Measurements from ENCODE around the gene MRRF. TPM values are rescaled to one million over a fixed set of nuclear protein-coding genes. Genes with fewer than 3 reads are reported as not detected.
"Not testable (repeated sequence)": the region's sequence is repeated elsewhere in the genome, so short reads cannot be mapped to it uniquely, and the experiment has no call there.

MRRF gene
- total RNA-seq, 4 donors from 2014 or later = 20.5 to 29.2 (median 28.5) TPM

DNA sequence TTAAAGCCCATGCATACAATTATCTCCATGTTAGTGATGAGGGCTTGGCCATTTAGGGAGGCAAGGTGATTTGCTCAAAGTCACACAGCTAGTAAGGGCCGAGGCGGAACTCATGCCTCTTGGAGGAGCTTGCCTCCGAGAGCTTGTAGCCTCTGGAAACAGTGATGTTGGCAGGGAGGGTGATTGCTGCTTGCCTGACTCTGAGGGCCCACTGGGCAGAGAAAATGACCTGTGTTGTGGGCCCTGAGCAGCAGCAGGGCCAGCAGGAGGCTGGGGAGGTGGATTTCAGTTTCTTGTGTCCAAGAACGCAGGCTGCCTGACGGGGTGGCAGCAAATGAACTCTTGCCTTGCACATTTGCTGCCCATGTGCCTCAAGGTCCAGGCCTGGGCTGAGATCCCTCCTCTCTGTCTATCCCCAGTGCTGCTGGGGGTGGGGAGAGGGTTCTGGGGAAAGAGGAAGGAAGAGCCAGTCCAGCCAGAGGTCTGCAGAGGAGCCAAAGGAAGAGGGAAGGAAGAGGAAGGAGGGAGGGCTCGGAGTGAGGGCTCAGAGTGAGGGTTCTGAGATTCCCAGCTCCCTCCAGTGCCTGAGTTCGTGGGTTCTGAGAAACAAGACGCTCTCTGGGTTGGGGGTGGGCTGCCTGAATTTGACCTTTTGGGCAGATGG, 90.0 kb downstream of the MRRF start:
- no peak overlapping the region for H3K4me3 ChIP-seq
- H3K4me1 ChIP-seq = peaks cover 0 to 5% (median 2%) of the 10 kb centered on the region in 4 donors
- DNase-seq (ENCODE audit: extremely low spot score) = no peak
- no peaks in the 10 kb centered on the region for H3K9me3 ChIP-seq
- WGBS = 85% methylated on average over 8 of the region's 8 CpGs
- no peaks in the 10 kb centered on the region for H3K36me3 ChIP-seq
- no peak overlapping the region for H3K27ac ChIP-seq (replicated peaks in 1 of 4)
- intact Hi-C loops (cut with DNase I) = no loop called here
- TF ChIP-seq EP300 (IDR thresholded peaks at IDR 0.05) = no peak
- TF ChIP-seq POLR2A (IDR thresholded peaks at IDR 0.05; ENCODE audit: low read depth) = no peak
- TF ChIP-seq, protein P1, sequence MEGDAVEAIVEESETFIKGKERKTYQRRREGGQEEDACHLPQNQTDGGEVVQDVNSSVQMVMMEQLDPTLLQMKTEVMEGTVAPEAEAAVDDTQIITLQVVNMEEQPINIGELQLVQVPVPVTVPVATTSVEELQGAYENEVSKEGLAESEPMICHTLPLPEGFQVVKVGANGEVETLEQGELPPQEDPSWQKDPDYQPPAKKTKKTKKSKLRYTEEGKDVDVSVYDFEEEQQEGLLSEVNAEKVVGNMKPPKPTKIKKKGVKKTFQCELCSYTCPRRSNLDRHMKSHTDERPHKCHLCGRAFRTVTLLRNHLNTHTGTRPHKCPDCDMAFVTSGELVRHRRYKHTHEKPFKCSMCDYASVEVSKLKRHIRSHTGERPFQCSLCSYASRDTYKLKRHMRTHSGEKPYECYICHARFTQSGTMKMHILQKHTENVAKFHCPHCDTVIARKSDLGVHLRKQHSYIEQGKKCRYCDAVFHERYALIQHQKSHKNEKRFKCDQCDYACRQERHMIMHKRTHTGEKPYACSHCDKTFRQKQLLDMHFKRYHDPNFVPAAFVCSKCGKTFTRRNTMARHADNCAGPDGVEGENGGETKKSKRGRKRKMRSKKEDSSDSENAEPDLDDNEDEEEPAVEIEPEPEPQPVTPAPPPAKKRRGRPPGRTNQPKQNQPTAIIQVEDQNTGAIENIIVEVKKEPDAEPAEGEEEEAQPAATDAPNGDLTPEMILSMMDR (IDR thresholded peaks at IDR 0.05) = no peak
- TF ChIP-seq POLR2AphosphoS5 (IDR thresholded peaks at IDR 0.05) = no peak
- H3K27me3 ChIP-seq = no peaks in the 10 kb centered on the region

DNA sequence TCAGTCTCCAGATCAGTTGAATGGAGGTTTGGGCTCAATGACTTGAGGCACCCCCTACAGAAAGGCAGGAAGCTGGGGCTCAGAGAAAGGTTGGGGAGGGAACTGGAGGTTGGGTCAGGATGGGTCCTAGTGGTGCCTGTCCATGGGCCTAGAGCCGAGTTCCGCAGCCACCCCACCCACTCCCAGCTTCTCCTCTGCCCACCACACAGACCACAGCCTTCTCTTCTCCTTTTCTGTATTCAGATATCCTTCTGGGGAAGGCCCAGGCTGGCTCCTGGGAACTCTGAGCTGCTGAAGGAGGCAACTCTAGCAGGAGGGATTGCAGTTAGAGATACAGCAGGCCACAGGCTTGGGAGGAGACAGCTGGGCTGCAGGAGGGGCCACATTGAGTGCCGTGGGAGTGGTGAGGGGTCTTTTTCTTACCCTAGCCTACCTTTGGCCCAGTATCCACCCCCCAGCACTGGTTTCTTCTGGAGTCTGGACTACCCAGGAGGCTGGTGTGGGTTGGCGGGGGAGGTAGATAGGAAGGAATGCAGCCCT, 90.7 kb downstream of the MRRF start:
- TF ChIP-seq EP300 (IDR thresholded peaks at IDR 0.05) (no peak), POLR2A (IDR thresholded peaks at IDR 0.05; ENCODE audit: low read depth) (no peak), POLR2AphosphoS5 (IDR thresholded peaks at IDR 0.05) (no peak)
- TF ChIP-seq, protein P1 (IDR thresholded peaks at IDR 0.05) = no peak
- H3K27me3 ChIP-seq = no peaks in the 10 kb centered on the region
- H3K27ac ChIP-seq (replicated peaks in 1 of 4) = no peak overlapping the region
- H3K36me3 ChIP-seq = no peaks in the 10 kb centered on the region
- H3K4me1 ChIP-seq = peaks cover 0 to 12% (median 6%) of the 10 kb centered on the region in 4 donors
- 84% methylated on average over 4 of the region's 4 CpGs for WGBS
- H3K4me3 ChIP-seq = no peak overlapping the region
- intact Hi-C loops (cut with DNase I) = no loop called here
- no peaks in the 10 kb centered on the region for H3K9me3 ChIP-seq
- DNase-seq (ENCODE audit: extremely low spot score) = no peak

DNA sequence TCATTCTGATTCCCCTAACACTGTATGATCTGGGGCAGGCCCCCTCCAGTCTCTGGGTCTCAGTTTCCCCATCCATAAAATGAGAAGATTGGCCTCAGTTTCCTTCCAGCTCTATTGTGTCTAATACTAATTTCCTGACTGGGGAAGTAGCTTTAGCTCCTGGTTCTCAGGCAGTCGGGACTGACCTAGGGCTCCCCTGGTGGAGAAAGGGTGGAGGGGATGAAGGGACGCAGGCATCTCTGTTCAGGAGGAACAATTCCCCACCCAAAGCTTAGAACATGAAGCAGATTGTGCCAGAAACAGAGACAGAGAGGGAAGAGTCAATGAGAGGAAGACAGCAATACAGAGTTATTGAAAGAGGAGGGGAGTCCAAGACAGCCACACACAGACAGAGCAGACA, 91.9 kb downstream of the MRRF start:
- no peak overlapping the region for H3K4me3 ChIP-seq
- H3K27ac ChIP-seq (replicated peaks in 1 of 4) = no peak overlapping the region
- peaks cover 0 to 22% (median 15%) of the 10 kb centered on the region in 4 donors for H3K4me1 ChIP-seq
- H3K27me3 ChIP-seq = no peaks in the 10 kb centered on the region
- WGBS = 53% methylated on average over 2 of the region's 2 CpGs
- no peaks in the 10 kb centered on the region for H3K9me3 ChIP-seq
- DNase-seq (ENCODE audit: extremely low spot score) = no peak
- no peaks in the 10 kb centered on the region for H3K36me3 ChIP-seq
- intact Hi-C loops (cut with DNase I) = no loop called here
- no peak for TF ChIP-seq POLR2A (IDR thresholded peaks at IDR 0.05; ENCODE audit: low read depth)
- TF ChIP-seq, protein P1 (IDR thresholded peaks at IDR 0.05) = peak in 1 of 3 experiments; percentile 13

DNA sequence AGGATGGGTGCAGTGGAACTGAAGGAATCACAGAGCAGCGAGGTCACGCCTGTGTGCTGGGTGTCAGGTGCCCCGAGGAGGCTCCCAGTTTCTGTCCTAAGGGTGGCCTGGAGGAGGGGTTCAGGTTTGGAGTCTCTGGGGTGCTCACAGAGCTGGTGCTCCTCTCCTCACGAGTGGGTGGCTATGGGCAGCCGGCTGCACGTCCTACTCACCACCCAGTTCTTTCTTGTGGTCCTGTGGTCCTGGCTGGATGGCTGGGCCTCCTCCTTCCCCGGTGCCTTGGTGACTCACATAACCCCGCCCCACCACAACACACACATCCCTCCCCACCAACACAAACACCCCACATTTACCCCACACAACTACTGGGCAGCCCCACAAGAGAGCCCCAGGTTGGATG, 96.2 kb downstream of the MRRF start:
- no peak for TF ChIP-seq POLR2AphosphoS5 (IDR thresholded peaks at IDR 0.05)
- TF ChIP-seq, protein P1 (IDR thresholded peaks at IDR 0.05) = no peak
- 58% methylated on average over 4 of the region's 8 CpGs for WGBS
- no peaks in the 10 kb centered on the region for H3K27me3 ChIP-seq
- intact Hi-C loops (cut with DNase I) = no loop called here
- no peaks in the 10 kb centered on the region for H3K36me3 ChIP-seq
- H3K27ac ChIP-seq (replicated peaks in 1 of 4) = peak overlapping the region; percentile 49 to 63 (median 56)
- DNase-seq (ENCODE audit: extremely low spot score) = no peak
- no peak overlapping the region for H3K4me3 ChIP-seq
- H3K9me3 ChIP-seq = no peaks in the 10 kb centered on the region
- H3K4me1 ChIP-seq = peaks cover 0 to 47% (median 38%) of the 10 kb centered on the region in 4 donors

DNA sequence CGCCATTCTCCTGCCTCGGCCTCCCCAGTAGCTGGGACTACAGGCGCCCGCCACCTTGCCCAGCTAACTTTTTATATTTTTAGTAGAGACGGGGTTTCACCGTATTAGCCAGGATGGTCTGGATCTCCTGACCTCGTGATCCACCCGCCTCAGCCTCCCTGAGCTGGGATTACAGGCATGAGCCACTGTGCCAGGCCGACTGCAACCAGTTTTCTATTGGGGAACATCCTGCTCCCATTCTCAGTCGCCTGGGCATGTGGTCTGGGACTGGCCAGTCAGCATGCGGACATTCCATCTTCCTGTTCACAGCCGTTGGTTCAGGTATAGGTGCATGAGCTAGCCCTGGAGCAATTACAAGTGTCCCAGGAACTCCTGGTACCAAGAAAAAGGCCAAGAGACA, 98.4 kb downstream of the MRRF start:
- H3K9me3 ChIP-seq = not testable (repeated sequence)
- H3K27ac ChIP-seq (replicated peaks in 1 of 4) = peak overlapping the region in 3 of 4 donors; percentile 79 to 86 (median 80)

More for the DNA sequence above, 98.4 kb downstream of the MRRF start:
- WGBS = 94% methylated on average over 12 of the region's 12 CpGs
- H3K27me3 ChIP-seq; DNase-seq (ENCODE audit: extremely low spot score); H3K36me3 ChIP-seq; H3K4me3 ChIP-seq; intact Hi-C loops (cut with DNase I): not testable (repeated sequence)
- H3K4me1 ChIP-seq = peaks cover 0 to 55% (median 52%) of the 10 kb centered on the region in 4 donors
